Measurements from ENCODE around the gene CINP.

GRCh38 chr14:102374264-102374663 is 11.6 kb upstream of the CINP start:
- TF ChIP-seq, protein P1, sequence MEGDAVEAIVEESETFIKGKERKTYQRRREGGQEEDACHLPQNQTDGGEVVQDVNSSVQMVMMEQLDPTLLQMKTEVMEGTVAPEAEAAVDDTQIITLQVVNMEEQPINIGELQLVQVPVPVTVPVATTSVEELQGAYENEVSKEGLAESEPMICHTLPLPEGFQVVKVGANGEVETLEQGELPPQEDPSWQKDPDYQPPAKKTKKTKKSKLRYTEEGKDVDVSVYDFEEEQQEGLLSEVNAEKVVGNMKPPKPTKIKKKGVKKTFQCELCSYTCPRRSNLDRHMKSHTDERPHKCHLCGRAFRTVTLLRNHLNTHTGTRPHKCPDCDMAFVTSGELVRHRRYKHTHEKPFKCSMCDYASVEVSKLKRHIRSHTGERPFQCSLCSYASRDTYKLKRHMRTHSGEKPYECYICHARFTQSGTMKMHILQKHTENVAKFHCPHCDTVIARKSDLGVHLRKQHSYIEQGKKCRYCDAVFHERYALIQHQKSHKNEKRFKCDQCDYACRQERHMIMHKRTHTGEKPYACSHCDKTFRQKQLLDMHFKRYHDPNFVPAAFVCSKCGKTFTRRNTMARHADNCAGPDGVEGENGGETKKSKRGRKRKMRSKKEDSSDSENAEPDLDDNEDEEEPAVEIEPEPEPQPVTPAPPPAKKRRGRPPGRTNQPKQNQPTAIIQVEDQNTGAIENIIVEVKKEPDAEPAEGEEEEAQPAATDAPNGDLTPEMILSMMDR (IDR thresholded peaks at IDR 0.05), result no peak
- no peak for TF ChIP-seq POLR2AphosphoS5 (IDR thresholded peaks at IDR 0.05)
- no peak for TF ChIP-seq POLR2A (IDR thresholded peaks at IDR 0.05)
